ENCODE measurements around the gene EPB41L3.

EPB41L3 gene

GRCh38 chr18:5449858-5450509 lies 93.8 kb downstream of the EPB41L3 start:
- H3K4me3 ChIP-seq (ENCODE audit: low read length) = no peak overlapping the region
- no peak for TF ChIP-seq CTCF (IDR thresholded peaks at IDR 0.05; ENCODE audit: insufficient read depth, low read depth, low read length, missing control alignments)
- DNase-seq (ENCODE audit: low read depth) = no peak

GRCh38 chr18:5447442-5447841 lies 96.4 kb downstream of the EPB41L3 start:
- DNase-seq (ENCODE audit: low read depth) = no peak
- H3K4me3 ChIP-seq (ENCODE audit: low read length) = no peak overlapping the region
- no peak for TF ChIP-seq CTCF (IDR thresholded peaks at IDR 0.05; ENCODE audit: insufficient read depth, low read depth, low read length, missing control alignments)

- TF ChIP-seq CTCF (IDR thresholded peaks at IDR 0.05; ENCODE audit: insufficient read depth, low read depth, low read length, missing control alignments) = no peak
- no peak for DNase-seq (ENCODE audit: low read depth)
- H3K4me3 ChIP-seq (ENCODE audit: low read length) = no peak overlapping the region
These were observed 99.0 kb downstream of the EPB41L3 start for GRCh38 chr18:5444847-5445246.

- TF ChIP-seq CTCF (IDR thresholded peaks at IDR 0.05; ENCODE audit: insufficient read depth, low read depth, low read length, missing control alignments) = no peak
- DNase-seq (ENCODE audit: low read depth) = peak; percentile 37
These were observed 99.5 kb downstream of the EPB41L3 start for GRCh38 chr18:5444269-5444668.

GRCh38 chr18:5439986-5440696 lies 103.7 kb downstream of the EPB41L3 start:
- TF ChIP-seq CTCF (IDR thresholded peaks at IDR 0.05; ENCODE audit: insufficient read depth, low read depth, low read length, missing control alignments) = no peak
- no peak overlapping the region for H3K4me3 ChIP-seq (ENCODE audit: low read length)
- no peak for DNase-seq (ENCODE audit: low read depth)

More at GRCh38 chr18:5444269-5444668, 99.5 kb downstream of the EPB41L3 start:
- H3K4me3 ChIP-seq (ENCODE audit: low read length) = no peak overlapping the region

GRCh38 chr18:5434425-5434824 lies 109.4 kb downstream of the EPB41L3 start:
- no peak for TF ChIP-seq CTCF (IDR thresholded peaks at IDR 0.05; ENCODE audit: insufficient read depth, low read depth, low read length, missing control alignments)
- no peak for DNase-seq (ENCODE audit: low read depth)
- H3K4me3 ChIP-seq (ENCODE audit: low read length) = no peak overlapping the region

Data from epithelial cell of esophagus (primary cell).